Measurements from ENCODE around the gene FRMD8. TPM values are rescaled to one million over a fixed set of nuclear protein-coding genes. Genes with fewer than 3 reads are reported as not detected.
"Not testable (repeated sequence)": the region's sequence is repeated elsewhere in the genome, so short reads cannot be mapped to it uniquely, and the experiment has no call there.

Gene FRMD8
- total and polyA plus RNA-seq, 2 donors from 2014 or later: 9.4 to 41.3 TPM

DNA sequence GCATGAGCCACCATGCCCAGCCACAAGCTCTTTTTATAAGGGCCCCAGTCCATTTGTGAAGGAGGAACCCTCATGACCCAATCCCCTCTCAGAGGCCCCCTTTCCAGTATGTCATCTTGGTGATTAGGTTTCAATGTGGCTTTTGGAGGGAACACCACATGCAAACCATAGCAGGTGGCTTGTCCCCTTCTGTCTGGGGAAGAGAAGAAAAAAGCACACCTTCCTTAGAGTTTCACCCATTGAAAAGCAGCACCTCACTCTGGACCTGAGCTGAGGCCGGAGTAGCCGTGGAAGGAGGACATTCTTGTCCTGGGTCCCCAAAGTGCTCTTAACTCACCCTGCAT lies 61.6 kb downstream of the FRMD8 start:
- no peaks in the 10 kb centered on the region for H3K9me3 ChIP-seq (ENCODE audit: control insufficient read depth in 2 of 3, insufficient read depth in 1 of 3, low read length in 3 of 3)
- H3K27ac ChIP-seq (ENCODE audit: low read depth in 2 of 2, low read length in 2 of 2): no peak overlapping the region
- no peaks in the 10 kb centered on the region for H3K27me3 ChIP-seq (ENCODE audit: control insufficient read depth, insufficient read depth, low read length)
- FAIRE-seq: no peak
- TF ChIP-seq, protein P1, sequence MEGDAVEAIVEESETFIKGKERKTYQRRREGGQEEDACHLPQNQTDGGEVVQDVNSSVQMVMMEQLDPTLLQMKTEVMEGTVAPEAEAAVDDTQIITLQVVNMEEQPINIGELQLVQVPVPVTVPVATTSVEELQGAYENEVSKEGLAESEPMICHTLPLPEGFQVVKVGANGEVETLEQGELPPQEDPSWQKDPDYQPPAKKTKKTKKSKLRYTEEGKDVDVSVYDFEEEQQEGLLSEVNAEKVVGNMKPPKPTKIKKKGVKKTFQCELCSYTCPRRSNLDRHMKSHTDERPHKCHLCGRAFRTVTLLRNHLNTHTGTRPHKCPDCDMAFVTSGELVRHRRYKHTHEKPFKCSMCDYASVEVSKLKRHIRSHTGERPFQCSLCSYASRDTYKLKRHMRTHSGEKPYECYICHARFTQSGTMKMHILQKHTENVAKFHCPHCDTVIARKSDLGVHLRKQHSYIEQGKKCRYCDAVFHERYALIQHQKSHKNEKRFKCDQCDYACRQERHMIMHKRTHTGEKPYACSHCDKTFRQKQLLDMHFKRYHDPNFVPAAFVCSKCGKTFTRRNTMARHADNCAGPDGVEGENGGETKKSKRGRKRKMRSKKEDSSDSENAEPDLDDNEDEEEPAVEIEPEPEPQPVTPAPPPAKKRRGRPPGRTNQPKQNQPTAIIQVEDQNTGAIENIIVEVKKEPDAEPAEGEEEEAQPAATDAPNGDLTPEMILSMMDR (IDR thresholded peaks at IDR 0.05; ENCODE audit: borderline replicate concordance, extremely low read depth, insufficient read depth): no peak
- peaks cover 0 to 5% (median 4%) of the 10 kb centered on the region in 3 donors for H3K4me1 ChIP-seq (ENCODE audit: control insufficient read depth in 2 of 3, insufficient read depth in 2 of 3, low read depth in 1 of 3, low read length in 3 of 3)
- intact Hi-C loops (cut with DNase I): no loop called here
- peaks cover 0 to 26% (median 5%) of the 10 kb centered on the region in 3 donors for H3K36me3 ChIP-seq (ENCODE audit: control insufficient read depth in 2 of 3, insufficient read depth in 3 of 3, low read length in 3 of 3)
- H3K4me3 ChIP-seq (ENCODE audit: low read length in 3 of 3): no peak overlapping the region
- DNase-seq: no peak
- no peak overlapping the region for H3K9ac ChIP-seq (ENCODE audit: low read length in 3 of 3)

DNA sequence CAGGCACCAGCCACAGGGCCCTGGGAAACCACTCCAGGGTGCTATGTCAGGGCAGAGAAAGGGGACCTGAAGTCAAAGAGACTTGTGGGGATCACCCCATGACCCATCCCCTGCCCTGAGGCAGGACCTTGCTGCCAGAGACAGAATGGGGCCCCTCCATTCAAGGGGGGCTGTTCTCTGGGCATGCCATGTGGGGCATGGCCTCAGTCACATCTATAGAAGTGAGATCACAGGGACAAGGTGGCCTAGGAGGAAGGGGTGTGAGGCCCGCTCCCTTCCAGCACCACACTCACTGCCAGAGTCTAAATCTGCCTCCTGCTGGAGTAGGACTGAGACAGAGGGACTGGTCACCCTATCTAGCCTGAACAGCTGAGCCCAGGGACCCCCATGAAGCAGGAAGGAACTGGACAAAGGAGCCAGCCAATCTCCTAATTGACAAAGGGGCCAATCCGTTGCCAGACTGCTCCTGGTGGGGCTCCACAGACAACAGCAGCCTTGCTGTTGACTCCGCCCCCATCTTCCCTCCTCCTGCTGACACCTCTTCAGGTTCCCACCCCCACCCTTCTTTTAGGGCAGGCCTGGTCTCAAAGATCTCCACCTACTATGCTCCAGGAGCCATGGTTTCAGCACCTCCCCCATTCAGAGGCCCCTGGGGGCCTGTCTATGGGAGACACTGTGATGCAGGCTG lies 62.1 kb downstream of the FRMD8 start:
- Histone ChIP-seq H3K9me3 (ENCODE audit: control insufficient read depth in 2 of 3, insufficient read depth in 1 of 3, low read length in 3 of 3) (no peaks in the 10 kb centered on the region), H3K36me3 (ENCODE audit: control insufficient read depth in 2 of 3, insufficient read depth in 3 of 3, low read length in 3 of 3) (peaks cover 0 to 21% (median 3%) of the 10 kb centered on the region in 3 donors), H3K27me3 (ENCODE audit: control insufficient read depth, insufficient read depth, low read length) (no peaks in the 10 kb centered on the region), H3K27ac (ENCODE audit: low read depth in 2 of 2, low read length in 2 of 2) (peak overlapping the region in 1 of 2 donors; percentile 7), H3K9ac (ENCODE audit: low read length in 3 of 3) (no peak overlapping the region), H3K4me1 (ENCODE audit: control insufficient read depth in 2 of 3, insufficient read depth in 2 of 3, low read depth in 1 of 3, low read length in 3 of 3) (peaks cover 0 to 4% (median 0%) of the 10 kb centered on the region in 3 donors), H3K4me3 (ENCODE audit: low read length in 3 of 3) (no peak overlapping the region)
- no peak for FAIRE-seq
- DNase-seq: peak in 1 of 5 donors; percentile 48
- intact Hi-C loops (cut with DNase I): no loop called here
- TF ChIP-seq, protein P1 (IDR thresholded peaks at IDR 0.05; ENCODE audit: borderline replicate concordance, extremely low read depth, insufficient read depth): no peak

DNA sequence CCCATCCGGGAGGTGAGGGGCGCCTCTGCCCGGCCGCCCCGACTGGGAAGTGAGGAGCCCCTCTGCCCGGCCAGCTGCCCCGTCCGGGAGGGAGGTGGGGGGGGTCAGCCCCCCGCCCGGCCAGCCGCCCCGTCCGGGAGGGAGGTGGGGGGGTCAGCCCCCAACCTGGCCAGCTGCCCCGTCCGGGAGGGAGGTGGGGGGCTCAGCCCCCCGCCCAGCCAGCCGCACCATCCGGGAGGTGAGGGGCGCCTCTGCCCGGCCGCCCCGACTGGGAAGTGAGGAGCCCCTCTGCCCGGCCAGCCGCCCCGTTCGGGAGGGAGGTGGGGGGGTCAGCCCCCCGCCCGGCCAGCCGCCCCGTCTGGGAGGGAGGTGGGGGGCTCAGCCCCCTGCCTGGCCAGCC lies 64.9 kb downstream of the FRMD8 start:
- H3K27ac ChIP-seq (ENCODE audit: low read depth in 2 of 2, low read length in 2 of 2); H3K9me3 ChIP-seq (ENCODE audit: control insufficient read depth in 2 of 3, insufficient read depth in 1 of 3, low read length in 3 of 3); H3K36me3 ChIP-seq (ENCODE audit: control insufficient read depth in 2 of 3, insufficient read depth in 3 of 3, low read length in 3 of 3); FAIRE-seq; H3K9ac ChIP-seq (ENCODE audit: low read length in 3 of 3); H3K27me3 ChIP-seq (ENCODE audit: control insufficient read depth, insufficient read depth, low read length); H3K4me3 ChIP-seq (ENCODE audit: low read length in 3 of 3); H3K4me1 ChIP-seq (ENCODE audit: control insufficient read depth in 2 of 3, insufficient read depth in 2 of 3, low read depth in 1 of 3, low read length in 3 of 3); intact Hi-C loops (cut with DNase I): not testable (repeated sequence)
- peak in 1 of 5 donors; percentile 32 for DNase-seq

DNA sequence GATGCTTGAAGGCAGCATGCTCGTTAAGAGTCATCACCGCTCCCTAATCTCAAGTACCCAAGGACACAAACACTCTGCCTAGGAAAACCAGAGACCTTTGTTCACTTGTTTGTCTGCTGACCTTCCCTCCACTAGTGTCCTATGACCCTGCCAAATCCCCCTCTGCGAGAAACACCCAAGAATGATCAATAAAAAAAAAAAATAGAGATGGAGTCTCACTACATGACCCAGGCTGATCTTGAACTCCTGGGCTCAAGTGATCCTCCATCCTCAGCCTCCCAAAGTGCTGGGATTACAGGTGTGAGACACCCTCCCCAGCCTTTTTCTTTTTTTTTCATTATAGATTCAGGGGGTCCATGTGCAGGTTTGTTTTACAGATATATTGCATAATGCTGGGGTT lies 65.8 kb downstream of the FRMD8 start:
- not testable (repeated sequence) for H3K27ac ChIP-seq (ENCODE audit: low read depth in 2 of 2, low read length in 2 of 2)

More for the DNA sequence above, 65.8 kb downstream of the FRMD8 start:
- H3K4me1 ChIP-seq (ENCODE audit: control insufficient read depth in 2 of 3, insufficient read depth in 2 of 3, low read depth in 1 of 3, low read length in 3 of 3); H3K9ac ChIP-seq (ENCODE audit: low read length in 3 of 3); H3K27me3 ChIP-seq (ENCODE audit: control insufficient read depth, insufficient read depth, low read length); intact Hi-C loops (cut with DNase I); DNase-seq; H3K36me3 ChIP-seq (ENCODE audit: control insufficient read depth in 2 of 3, insufficient read depth in 3 of 3, low read length in 3 of 3); H3K4me3 ChIP-seq (ENCODE audit: low read length in 3 of 3); FAIRE-seq; H3K9me3 ChIP-seq (ENCODE audit: control insufficient read depth in 2 of 3, insufficient read depth in 1 of 3, low read length in 3 of 3): not testable (repeated sequence)

Data from kidney (tissue), 14 donors.